GM19238 (cell line): ENCODE measurements around the gene ZDHHC18.
"Not testable (repeated sequence)": the region's sequence is repeated elsewhere in the genome, so short reads cannot be mapped to it uniquely, and the experiment has no call there.

ENCODE experiments used
- DNase-seq: peaks from one replicate; pipeline ENCODE4 v3.0.0; 2011; ENCODE audit warnings: low spot score; ENCODE audit not compliant: insufficient read length

The ZDHHC18 gene

DNA sequence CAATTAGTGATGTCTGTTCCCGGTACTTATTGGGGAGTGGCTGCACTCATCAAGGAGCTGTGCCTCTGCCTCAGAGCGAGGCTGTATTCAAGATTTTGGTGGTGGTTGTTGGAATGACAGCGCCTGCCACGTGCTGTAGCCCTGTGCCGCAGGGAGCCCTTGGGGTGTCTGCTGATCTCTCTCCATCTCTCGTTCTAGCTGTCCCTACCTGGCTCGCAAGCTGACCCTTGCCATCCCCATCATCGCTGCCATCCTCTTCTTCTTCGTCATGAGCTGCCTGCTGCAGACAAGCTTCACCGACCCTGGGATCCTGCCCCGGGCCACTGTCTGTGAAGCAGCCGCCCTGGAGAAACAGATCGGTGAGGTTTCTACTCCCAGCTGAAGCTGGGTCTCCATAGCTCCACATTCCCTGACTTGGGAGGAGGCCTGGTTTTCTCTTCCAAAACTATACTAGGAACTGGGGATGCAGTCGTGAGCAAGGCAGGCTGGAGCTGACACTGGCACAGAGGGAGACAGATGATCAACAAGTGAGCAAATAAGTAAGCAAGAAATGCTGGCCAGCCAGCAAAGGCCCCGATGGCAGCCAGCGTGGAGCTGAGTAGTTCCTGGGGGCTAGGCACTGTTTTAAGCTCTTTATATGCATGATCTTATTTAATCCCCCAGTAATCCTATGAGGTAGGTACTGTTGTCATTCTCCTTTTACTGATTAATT, 5.9 kb downstream of the ZDHHC18 start:
- DNase-seq: no peak

DNA sequence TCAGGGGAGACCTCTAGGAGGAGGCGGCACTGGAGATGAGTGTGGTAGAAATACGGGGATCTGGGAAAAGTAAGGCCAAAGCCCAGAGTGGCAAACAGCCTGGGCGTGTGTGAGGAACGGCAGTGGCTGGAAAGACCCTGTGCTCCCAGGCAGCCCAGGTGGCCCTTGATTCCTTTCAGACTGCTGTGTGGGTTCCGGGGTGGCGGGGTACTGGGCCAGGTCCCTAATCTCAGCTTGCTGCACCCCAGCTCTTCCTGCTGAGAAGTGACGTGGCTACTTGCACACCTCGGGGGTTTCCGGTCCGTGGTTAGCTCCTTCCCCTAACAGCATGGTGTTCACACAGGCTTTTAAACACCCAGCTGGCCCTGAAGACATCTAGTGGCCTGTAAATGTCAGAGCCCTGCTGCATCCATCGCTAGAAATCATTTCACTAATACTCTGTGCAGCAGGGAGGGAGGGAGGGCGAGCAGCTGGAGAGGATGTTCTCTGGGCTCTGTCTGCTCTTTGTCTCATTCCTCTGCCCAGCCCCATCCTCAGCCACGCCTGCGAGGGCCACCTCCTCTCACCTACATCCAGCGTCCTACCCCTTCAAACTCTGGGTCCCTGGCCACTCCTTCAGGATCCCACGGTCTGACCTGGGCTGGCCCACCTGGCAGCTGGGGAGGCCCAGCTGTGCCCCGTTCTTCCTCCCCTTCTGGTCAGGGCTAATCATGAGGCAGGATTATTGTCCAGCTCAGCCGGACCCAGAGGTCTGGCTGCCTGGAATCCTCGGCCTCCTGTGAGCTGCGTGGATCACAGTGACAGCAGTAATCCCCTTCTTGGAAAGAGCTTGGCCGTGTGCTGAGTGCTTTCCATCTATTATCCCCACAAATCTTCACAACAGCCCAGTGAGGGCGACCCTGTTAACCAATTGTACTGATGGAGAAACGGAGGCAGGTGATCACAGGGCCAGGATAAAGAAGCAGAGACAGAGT, 7.2 kb downstream of the ZDHHC18 start:
- DNase-seq: peak; percentile 89

DNA sequence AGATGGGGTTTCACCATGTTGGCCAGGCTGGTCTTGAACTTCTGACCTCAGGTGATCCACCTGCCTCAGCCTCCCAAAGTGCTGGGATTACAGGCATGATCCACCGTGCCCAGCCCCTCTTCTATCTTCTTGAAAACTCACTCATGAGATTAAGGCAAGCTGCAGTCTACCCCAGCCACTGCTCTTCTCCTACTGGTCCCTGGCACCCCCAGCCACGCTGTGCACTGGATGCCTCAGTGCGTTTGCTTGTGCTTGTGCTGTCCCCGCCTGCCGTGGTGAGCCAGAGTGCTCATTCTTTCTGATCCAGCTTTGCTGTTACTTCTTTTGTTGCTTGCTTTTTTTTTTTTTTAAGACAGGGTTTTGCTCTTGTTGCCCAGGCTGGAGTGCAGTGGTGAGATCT, 11.2 kb downstream of the ZDHHC18 start:
- DNase-seq: not testable (repeated sequence)

DNA sequence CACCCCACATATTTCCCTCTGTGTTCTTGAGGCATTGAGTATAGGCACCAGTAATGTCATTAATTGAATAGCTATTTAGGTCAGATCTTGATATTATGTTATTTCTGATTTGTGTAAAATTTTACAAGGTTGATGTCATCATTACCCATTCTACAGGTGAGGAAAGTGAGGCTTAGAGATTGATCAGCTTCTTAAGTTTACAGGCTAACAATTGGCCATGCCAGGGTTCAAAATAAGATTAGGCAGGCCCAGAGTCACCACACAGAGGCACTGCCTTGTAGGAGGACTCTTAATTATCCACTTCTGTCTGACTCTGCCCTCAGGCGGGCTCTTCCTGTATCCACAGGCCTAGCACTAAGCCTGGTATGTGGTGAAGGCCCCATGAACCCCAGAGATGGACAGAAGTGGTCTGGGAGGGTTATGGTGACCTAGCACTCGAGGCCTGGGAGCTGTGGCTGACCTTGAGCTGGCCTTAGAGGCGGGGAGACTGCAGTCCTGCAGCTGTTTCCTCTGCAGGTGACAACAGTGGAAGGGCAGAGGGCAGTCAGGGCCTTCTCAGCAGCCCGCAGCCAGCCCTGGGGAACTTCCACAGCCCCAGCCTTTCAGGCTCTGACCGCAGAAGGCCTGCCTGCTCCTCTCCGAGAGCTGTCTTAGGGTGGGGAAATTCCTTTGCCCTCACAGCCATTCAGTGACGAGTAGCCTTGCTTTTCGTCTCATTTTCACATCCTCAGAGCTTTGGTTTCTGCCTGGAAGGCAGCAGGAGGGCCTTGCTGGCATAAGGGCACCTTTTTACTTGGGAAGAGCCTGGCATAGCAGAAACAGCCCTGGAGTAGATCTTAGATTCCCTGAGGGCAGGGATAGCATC, 12.2 kb downstream of the ZDHHC18 start:
- peak; percentile 71 for DNase-seq

DNA sequence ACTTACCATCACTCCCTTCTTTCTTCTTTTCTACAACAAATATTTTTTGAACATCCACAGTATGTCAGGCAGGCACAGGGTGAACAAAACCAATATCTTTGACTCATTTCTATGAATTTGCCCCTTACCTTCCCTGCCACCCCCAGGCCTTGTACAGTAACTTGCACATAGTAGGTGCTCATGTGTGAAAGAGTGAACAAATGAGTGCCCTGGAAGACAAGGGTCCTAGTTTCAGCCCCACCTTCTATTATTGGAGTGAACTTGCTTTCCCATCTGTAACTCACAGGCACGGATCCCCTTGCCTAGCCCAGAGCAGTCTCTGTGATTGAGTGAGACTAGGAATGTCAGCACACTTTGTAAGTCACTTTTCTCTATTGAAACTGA, 12.8 kb downstream of the ZDHHC18 start:
- DNase-seq: no peak

DNA sequence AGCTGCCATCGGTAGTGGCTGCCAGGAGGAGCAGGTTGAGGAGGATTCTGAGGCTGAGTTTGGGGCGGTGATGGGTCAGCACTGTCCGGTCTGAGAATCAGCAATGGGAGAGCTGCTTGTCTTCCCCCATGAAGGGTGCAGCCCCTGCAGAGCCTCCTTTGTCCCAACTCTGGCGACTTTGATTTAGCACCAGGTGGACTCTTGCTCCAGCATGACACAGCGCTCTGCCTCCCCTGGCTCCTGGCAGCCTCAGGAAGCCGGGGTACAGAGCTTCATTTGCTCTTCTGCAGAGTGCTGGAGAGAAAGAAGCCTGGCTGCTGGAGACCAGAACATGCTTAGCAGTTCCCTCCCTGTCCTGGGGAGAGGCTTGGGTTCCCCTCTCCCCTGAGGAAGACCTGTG, 13.3 kb downstream of the ZDHHC18 start:
- DNase-seq: no peak

DNA sequence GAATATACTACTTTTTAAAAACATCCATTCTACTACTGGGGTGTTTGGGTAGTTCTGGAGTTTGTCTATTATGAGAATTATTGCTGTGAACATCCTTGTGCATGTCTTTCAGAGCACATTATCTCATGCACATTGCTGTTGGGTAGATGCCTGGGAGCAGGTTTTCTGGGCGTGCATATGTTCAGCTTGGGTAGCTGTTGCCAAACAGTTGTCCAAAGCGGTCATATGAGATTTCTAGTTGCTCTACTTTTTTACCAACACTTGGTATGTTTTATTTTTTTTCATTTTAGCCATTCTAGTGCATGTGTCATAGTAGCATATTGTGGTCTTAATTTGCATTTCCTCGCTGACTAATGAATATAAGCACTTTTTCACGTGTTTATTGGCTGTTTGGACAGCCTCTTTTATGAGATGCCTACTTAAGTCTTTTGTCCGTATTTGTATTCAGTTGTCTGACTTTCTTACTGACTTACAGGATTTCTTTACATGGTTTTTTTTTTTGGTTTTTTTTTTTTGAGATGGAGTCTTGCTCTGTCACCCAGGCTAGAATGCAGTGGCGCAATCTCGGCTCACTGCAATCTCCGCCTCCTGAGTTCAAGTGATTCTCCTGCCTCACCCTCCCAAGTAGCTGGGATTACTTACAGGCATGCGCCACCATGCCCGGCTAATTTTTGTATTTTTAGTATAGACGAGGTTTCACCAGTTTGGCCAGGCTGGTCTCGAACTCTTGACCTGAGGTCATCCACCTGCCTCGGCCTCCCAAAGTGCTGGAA, 18.1 kb downstream of the ZDHHC18 start:
- no peak for DNase-seq

DNA sequence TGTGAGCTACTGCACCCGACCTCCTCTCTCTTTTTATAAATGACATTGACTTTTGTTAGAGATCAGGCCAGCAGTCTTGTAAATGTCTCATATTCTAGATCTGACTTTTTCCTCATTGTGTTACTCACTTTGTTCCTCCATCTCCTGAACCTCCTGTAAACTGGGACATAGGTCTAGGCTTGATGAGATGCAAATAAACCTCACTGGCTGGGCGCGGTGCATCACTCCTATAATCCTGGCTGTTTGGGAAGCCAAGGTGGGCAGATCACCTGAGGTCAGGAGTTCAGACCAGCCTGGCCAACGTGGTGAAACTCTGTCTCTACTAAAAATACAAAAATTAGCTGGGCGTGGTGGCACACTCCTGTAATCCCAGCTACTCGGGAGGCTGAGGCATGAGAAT, 21.3 kb downstream of the ZDHHC18 start:
- not testable (repeated sequence) for DNase-seq

DNA sequence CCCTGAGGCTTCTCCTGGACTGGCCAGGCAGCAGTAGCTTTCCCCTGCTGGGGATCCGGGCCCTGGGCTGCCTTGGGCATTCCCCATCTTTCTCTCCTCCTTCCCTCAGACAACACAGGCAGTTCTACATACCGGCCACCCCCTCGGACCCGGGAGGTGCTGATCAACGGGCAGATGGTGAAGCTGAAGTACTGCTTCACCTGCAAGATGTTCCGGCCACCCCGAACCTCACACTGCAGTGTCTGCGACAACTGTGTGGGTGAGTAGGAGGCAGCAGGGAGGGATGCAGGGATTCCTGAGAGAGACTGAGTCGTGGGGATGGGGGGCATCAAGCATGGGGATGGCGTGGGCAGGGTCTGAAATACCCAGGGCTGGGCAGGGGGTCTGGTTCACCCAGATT, 22.0 kb downstream of the ZDHHC18 start:
- no peak for DNase-seq

DNA sequence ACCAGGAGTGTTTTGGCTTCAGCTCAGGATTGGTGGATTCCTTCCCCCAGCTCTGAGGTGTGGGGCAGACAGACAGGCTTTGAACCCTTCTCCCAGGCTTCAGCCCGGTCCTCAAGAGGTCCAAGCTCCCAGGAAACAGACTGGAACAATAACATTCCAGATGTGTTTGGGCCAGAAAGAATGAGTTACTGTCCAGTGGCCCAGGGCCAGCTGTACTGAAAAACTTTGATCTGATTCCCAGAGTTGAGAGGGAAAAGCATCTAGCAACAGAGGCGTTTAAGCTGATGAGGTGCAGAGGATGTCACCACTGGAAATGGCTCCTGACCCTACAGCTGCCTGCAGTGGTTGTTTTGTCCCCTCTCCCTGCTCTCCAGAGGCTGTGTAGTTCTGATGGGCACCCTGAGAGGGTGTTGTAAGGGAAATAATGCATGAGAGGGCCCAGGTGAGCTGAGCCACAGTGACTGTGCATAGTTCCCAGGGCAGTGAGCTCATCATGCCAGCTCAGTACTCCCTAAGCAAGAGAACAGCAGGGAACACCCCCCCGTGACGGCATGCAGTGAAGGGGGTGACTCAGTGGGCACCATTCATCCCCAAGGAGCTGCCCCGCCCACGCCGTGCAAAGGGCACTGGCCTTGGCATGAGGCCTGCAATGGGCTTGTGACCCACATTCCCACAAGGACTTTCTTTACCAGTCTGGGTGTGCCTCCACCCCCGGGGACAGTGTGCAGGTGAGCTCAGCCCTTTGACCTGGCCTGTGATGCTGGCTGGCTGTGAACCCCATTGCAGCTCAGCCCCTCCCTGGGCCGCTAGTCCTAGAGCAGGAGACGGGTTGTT, 22.7 kb downstream of the ZDHHC18 start:
- no peak for DNase-seq

DNA sequence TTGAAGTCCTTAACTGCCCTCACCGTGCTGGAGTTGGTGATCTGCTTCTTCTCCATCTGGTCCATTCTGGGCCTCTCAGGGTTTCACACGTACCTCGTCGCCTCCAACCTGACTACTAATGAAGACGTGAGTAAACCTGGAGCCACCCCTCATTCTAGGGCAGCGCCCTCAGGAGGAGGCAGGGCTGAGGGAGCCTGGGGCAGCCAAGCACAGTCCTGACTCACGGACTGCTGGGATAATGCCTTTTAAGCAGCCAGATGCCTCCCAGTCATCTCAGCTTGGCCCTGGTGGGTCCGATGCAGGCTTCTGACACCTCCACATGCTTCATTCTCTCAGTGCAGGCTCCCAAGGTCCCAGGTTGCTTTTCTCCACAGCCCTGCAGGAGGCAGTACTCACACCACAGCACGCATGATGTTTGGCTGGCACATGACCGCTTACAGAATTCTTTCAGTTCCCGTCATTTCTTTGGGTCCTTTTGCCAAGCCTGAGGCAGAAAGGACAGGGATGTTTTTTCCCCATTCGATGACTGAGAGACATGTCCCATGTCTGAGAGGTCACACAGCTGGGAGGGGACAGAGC, 24.7 kb downstream of the ZDHHC18 start:
- DNase-seq: no peak

DNA sequence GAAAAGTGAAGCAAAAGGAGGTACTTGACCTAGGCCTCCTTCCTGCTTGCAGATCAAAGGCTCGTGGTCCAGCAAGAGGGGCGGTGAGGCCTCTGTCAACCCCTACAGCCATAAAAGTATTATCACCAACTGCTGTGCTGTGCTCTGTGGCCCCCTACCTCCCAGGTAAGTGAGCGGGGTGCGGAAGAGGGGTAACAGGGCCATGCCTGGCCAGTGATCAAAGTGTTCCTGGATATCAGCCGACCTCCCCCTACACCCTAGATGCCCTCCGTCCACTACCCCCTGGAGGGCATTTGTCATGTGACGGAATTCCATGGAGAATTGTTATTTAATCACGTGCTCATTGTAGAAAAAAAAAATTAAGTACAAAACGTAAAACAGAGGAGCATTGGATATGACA, 26.2 kb downstream of the ZDHHC18 start:
- DNase-seq: no peak

DNA sequence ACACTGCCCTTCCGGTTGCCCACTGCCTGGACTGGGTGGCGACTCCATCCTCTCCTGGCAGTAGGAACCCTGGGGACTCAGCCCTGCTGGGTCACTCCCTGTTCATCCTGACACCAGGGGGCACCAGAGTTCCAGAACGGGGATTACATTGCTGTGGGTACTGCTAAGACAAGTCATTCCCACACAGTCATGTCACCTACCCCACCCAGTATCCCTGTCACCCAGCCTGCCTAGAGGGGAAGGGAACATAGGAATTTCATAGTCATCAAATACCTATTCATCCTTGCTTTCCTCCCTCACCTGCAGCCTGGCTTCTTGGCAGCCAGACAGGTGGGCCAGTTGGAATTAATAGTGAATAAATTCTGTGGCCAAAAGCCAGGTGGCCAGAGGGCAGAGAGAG, 26.7 kb downstream of the ZDHHC18 start:
- DNase-seq: peak; percentile 74

DNA sequence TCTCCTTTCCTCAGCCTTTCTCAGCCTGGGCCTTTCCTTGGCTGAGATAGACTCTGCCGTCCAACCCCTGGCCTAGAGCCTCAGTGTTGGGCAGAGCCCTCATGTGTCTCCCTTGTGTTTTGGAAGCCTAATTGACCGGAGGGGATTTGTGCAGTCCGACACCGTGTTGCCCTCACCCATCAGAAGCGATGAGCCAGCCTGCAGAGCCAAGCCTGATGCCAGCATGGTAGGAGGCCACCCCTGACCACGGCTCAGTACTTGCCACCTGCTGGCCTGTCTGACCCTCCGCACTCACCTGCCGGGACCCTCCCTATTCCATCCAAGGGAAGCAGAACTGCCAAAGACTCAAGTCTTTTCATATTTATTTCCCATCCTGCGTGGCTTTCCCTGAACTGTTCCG, 27.1 kb downstream of the ZDHHC18 start:
- no peak for DNase-seq

DNA sequence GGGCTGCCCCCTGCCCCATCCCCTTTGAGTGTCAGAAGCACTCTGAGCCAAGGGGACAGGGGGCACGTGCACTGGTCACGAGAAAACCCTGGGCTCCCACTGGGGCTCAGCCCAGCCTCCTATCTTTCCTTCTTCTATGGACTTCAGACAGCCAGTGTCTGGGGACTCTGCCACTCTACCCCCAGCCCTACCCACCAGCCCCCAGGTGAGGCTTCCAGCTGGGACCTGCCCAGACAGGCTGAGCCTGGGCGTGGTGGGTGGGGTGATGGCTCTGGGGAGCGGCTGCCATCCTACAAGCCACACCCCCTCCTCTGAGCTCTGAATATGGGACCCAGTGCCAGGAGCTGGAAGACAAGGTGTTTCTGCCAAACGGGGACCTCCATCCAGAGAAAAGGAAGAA, 28.4 kb downstream of the ZDHHC18 start:
- DNase-seq: no peak

DNA sequence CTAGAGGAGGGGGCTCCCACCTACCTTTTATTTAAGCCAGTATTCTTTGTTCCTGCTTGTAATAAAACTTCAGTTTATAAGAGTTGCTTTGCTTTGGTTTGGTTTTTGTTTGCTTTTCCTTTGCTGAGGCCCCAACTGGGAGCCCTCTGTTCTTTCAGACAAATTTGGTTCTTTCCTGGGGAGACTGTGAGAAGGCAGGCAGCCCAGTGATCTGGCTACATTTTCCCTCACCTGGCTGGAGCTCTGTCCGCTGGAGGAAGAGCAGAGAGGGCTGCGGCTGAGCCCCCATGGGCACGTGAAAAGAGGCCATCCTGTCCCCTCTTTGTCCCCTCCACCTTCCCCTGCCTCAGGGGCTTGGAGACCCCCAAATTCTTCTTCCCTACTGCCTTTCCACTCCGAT, 29.1 kb downstream of the ZDHHC18 start:
- no peak for DNase-seq

DNA sequence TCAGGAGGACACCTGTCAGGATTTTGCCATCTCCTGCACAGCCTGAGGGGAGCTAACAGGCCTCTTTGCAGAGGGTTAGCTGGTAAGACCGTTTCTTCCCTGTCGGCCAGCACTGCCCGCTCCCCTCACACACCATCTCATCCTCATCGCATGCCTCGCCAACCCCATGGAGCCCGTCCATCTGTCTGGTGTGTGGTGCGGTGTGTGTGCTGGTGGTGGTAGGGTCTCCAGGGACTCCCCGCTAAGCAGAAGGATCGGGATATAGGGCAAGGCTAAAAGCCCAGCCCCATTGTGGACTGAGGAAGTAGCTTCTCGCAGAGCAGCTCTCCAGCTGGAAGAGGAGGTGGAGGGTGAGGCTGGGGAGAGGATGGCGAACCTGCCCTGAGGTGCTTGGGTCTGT, 29.7 kb downstream of the ZDHHC18 start:
- DNase-seq: no peak

DNA sequence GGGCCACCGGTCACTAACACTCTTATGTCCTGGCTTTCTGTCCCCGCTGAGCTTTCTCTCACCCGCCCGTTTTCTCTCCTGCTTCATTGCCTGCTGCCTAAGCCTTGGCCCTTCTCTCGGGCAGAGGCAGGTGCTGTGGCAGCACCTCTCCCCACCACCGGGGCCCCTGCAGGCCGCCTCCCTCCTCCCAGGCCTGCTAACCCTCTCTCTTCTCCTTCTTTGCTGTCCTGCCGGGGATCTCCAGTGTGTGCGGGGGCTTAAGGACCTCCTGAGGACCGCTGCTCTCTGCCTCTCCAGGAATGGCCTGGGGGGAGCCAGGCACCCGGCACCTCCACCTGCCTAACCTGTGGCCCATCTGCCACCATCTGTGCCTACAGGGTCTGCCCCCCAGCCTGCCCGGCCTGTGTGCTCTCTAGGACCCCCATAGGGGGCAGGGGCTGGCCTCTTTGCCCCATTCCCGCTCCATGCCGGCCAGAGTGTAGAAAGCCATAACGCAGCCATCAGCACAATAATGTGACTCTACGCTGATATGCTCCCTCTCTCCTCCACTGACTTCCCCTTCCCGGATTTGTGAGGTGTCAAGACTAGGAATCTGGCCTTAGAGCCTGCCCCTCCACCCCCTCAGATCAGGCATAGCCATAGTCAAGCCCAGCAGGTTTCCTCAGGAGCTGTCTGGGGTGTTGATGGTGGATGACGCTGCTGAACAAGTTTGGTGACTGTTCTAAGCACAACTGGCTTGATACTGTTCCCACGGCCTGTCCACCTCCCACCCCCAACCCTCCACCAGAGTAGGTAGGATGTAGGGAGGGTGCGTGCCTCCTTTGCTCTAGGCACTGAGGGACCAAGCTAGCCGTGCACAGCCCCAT, 30.3 kb downstream of the ZDHHC18 start:
- DNase-seq: no peak
